C4-2B (cell line): Measurements from ENCODE around the gene HPX.

Experiments
- H3K27ac ChIP-seq: fragments of 450-650 bp; 2 replicates; pipeline ENCODE4 v1.5.1; 2017
- CTCF ChIP-seq: fragments of 450-650 bp; conservative IDR thresholded peaks from 2 replicates; pipeline ENCODE4 v1.5.1; 2017; ENCODE audit warnings: mild to moderate bottlenecking
- ZFX ChIP-seq: fragments of 450-650 bp; IDR thresholded peaks from 2 replicates; pipeline ENCODE4 v1.6.1; 2017

The HPX gene

GRCh38 chr11:6431861-6432260 is 8.9 kb downstream of the HPX start:
- H3K27ac ChIP-seq: no peak overlapping the region
- no peak for TF ChIP-seq ZFX
- no peak for TF ChIP-seq CTCF

- TF ChIP-seq ZFX (no peak), CTCF (no peak)
- no peak overlapping the region for H3K27ac ChIP-seq
Measured at GRCh38 chr11:6427516-6427915, 13.3 kb downstream of the HPX start.

- TF ChIP-seq CTCF (no peak), ZFX (no peak)
- no peak overlapping the region for H3K27ac ChIP-seq
Measured at GRCh38 chr11:6420677-6421076, 20.1 kb downstream of the HPX start.

- peak within 1 kb of the TSS; percentile 58 for H3K27ac ChIP-seq
- TF ChIP-seq CTCF (no peak; the same call in 1 of the 2 replicates), ZFX (no peak)
Measured at GRCh38 chr11:6419009-6419631, 21.7 kb downstream of the HPX start, which contains the start of gene APBB1. APBB1 (minus strand) TSS chr11:6419094; CDS start chr11:6411347, 7,747 bp downstream.

- peak overlapping the region; percentile 58 for H3K27ac ChIP-seq
Measured at GRCh38 chr11:6418557-6419008, 22.2 kb downstream of the HPX start.

GRCh38 chr11:6417907-6418556 is 22.8 kb downstream of the HPX start:
- TF ChIP-seq CTCF (no peak), ZFX (no peak)
- no peak overlapping the region for H3K27ac ChIP-seq

More at GRCh38 chr11:6418557-6419008, 22.2 kb downstream of the HPX start:
- TF ChIP-seq CTCF (no peak), ZFX (no peak)

- no peak for TF ChIP-seq CTCF
- no peak for TF ChIP-seq ZFX
- H3K27ac ChIP-seq: no peak overlapping the region
Measured at GRCh38 chr11:6415797-6416196, 25.0 kb downstream of the HPX start.
